ENCODE data around the gene CHST2.

DNA sequence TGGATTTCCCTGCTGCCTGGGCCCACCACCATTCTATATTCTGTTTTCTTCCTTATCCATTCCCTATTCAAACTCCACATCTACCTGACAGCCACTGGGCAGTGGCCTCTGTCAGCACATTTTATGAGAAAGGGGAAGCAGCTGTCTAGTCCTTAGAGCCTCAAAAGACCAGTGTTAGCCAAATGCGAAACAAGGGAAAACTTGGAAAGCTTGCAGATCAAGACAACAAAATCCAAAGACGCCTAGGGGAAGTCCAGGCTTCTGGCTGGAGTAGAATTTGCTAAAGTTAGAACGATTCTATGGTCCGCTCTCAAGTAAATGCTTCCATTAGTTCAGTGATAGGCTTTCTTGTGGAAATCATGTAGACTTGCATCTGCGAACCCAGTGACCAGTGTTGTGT lies 39.4 kb upstream of the CHST2 start:
- TF ChIP-seq POLR2AphosphoS5 (IDR thresholded peaks at IDR 0.05) (no peak), POLR2A (IDR thresholded peaks at IDR 0.05) (no peak)
- TF ChIP-seq, protein P1, sequence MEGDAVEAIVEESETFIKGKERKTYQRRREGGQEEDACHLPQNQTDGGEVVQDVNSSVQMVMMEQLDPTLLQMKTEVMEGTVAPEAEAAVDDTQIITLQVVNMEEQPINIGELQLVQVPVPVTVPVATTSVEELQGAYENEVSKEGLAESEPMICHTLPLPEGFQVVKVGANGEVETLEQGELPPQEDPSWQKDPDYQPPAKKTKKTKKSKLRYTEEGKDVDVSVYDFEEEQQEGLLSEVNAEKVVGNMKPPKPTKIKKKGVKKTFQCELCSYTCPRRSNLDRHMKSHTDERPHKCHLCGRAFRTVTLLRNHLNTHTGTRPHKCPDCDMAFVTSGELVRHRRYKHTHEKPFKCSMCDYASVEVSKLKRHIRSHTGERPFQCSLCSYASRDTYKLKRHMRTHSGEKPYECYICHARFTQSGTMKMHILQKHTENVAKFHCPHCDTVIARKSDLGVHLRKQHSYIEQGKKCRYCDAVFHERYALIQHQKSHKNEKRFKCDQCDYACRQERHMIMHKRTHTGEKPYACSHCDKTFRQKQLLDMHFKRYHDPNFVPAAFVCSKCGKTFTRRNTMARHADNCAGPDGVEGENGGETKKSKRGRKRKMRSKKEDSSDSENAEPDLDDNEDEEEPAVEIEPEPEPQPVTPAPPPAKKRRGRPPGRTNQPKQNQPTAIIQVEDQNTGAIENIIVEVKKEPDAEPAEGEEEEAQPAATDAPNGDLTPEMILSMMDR (IDR thresholded peaks at IDR 0.05), result no peak

Data from gastroesophageal sphincter (tissue), 3 donors.